ENCODE results near the gene EPO.
"Not testable (repeated sequence)": the region's sequence is repeated elsewhere in the genome, so short reads cannot be mapped to it uniquely, and the experiment has no call there.

EPO gene

DNA sequence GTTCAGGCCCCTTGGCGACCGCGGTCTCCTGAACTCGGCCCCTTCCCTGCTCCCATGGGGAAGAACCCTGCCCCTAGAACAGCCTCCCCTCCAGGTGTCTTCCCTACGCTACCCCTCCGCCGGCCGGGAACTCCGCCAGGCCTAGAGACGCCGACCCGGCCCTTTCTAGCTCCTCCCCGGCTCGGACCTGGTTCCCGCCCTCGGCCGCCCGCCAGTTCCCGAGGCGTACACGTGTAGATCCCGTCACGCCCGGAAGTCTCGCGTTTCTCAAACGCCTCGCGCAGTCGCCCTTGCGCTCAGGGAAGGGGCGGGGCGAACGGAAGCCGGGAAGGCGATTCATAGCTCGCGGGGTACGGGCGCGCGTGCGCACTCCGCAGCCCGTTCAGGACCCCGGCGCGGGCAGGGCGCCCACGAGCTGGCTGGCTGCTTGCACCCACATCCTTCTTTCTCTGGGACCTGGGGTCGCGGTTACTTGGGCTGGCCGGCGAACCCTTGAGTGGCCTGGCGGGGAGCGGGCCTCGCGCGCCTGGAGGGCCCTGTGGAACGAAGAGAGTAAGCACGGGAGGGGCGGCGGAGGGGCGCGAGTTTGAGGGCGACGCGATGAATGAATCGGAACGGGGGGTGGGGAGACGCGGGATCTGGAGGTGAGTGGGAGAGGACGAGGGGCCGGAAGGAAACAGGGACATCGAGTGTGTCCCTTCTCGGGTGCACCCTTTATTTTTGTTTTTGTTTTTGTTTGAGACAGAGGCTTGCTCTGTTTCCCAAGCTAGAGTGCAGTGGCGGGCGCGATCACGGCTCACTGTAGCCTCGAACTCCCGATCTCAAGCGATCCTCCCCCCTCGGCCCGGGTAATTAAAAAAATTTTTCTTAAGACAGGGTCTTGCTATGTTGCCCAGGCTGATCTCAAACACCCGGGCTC is 14.3 kb upstream of the EPO start, which contains the start of gene POP7:
POP7 (plus strand) TSS at position 369 of the 919 bp plus-strand sequence. CDS start 710 bp downstream, outside the sequence.
- in situ Hi-C loops (cut with HindIII; ENCODE audit: low sequenced_read_pairs), result no loop called here
- peak; percentile 99 for DNase-seq (ENCODE audit: low read depth, low spot score)
- peak within 1 kb of the TSS; percentile 82 for H3K4me3 ChIP-seq (ENCODE audit: low read depth, low read length)
- TF ChIP-seq CTCF (IDR thresholded peaks at IDR 0.05; ENCODE audit: low read depth, low read length), result no peak

DNA sequence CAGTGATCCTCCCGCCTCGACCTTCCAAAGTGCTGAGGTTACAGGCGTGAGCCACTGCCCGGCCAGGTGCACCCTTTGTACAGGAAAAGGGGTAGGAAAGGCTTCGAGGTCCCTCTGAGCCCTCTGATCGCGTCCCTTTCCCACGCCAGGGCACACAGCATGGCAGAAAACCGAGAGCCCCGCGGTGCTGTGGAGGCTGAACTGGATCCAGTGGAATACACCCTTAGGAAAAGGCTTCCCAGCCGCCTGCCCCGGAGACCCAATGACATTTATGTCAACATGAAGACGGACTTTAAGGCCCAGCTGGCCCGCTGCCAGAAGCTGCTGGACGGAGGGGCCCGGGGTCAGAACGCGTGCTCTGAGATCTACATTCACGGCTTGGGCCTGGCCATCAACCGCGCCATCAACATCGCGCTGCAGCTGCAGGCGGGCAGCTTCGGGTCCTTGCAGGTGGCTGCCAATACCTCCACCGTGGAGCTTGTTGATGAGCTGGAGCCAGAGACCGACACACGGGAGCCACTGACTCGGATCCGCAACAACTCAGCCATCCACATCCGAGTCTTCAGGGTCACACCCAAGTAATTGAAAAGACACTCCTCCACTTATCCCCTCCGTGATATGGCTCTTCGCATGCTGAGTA is 13.5 kb upstream of the EPO start:
- in situ Hi-C loops (cut with HindIII; ENCODE audit: low sequenced_read_pairs), result no loop called here
- H3K4me3 ChIP-seq (ENCODE audit: low read depth, low read length), result peak overlapping the region; percentile 82
- no peak for TF ChIP-seq CTCF (IDR thresholded peaks at IDR 0.05; ENCODE audit: low read depth, low read length)
- no peak for DNase-seq (ENCODE audit: low read depth, low spot score)

- no peak for TF ChIP-seq CTCF (IDR thresholded peaks at IDR 0.05; ENCODE audit: low read depth, low read length)
Observed at GRCh38 chr7:100708395-100708794, 11.9 kb upstream of the EPO start.

GRCh38 chr7:100710452-100710851 is 9.8 kb upstream of the EPO start:
- TF ChIP-seq CTCF (IDR thresholded peaks at IDR 0.05; ENCODE audit: low read depth, low read length), result no peak
- H3K4me3 ChIP-seq (ENCODE audit: low read depth, low read length), result no peak overlapping the region
- in situ Hi-C loops (cut with HindIII; ENCODE audit: low sequenced_read_pairs), result no loop called here
- DNase-seq (ENCODE audit: low read depth, low spot score), result no peak

More at GRCh38 chr7:100708395-100708794, 11.9 kb upstream of the EPO start:
- no peak for DNase-seq (ENCODE audit: low read depth, low spot score)
- no peak overlapping the region for H3K4me3 ChIP-seq (ENCODE audit: low read depth, low read length)
- in situ Hi-C loops (cut with HindIII; ENCODE audit: low sequenced_read_pairs), result no loop called here

DNA sequence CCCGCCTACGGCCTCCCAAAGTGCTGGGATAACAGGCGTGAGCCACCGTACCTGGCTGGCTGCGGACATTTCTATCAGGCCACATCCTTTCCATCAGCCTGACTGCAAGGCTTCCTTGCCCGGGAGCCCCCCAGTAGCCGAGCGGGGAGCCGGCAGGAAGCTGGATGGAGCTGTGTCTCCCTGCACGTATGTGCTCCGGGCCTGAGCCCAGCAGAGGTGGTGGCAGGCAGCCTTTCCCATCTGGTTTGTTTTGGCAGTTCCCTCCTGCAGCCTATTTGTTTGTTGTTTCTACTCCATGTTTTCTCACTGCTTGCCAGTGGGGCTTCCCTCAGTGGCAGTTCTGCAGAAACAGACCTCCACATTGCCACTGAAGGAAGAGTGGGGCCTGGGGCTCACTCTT is 8.9 kb upstream of the EPO start:
- DNase-seq (ENCODE audit: low read depth, low spot score), result no peak
- H3K4me3 ChIP-seq (ENCODE audit: low read depth, low read length), result no peak overlapping the region
- in situ Hi-C loops (cut with HindIII; ENCODE audit: low sequenced_read_pairs), result no loop called here
- TF ChIP-seq CTCF (IDR thresholded peaks at IDR 0.05; ENCODE audit: low read depth, low read length), result no peak

- in situ Hi-C loops (cut with HindIII; ENCODE audit: low sequenced_read_pairs), result no loop called here
- no peak overlapping the region for H3K4me3 ChIP-seq (ENCODE audit: low read depth, low read length)
- no peak for DNase-seq (ENCODE audit: low read depth, low spot score)
- TF ChIP-seq CTCF (IDR thresholded peaks at IDR 0.05; ENCODE audit: low read depth, low read length), result no peak
Observed at GRCh38 chr7:100714725-100715124, 5.5 kb upstream of the EPO start.

- H3K4me3 ChIP-seq (ENCODE audit: low read depth, low read length); DNase-seq (ENCODE audit: low read depth, low spot score); in situ Hi-C loops (cut with HindIII; ENCODE audit: low sequenced_read_pairs): not testable (repeated sequence)
Observed at GRCh38 chr7:100717073-100717472, 3.2 kb upstream of the EPO start.

All from astrocyte of the spinal cord (primary cell).